ENCODE results near the gene PTPRM. TPM values are rescaled to one million over a fixed set of nuclear protein-coding genes. Genes with fewer than 3 reads are reported as not detected.

The PTPRM gene
- total RNA-seq, 1 experiment from 2014 or later: 42.3 TPM

DNA sequence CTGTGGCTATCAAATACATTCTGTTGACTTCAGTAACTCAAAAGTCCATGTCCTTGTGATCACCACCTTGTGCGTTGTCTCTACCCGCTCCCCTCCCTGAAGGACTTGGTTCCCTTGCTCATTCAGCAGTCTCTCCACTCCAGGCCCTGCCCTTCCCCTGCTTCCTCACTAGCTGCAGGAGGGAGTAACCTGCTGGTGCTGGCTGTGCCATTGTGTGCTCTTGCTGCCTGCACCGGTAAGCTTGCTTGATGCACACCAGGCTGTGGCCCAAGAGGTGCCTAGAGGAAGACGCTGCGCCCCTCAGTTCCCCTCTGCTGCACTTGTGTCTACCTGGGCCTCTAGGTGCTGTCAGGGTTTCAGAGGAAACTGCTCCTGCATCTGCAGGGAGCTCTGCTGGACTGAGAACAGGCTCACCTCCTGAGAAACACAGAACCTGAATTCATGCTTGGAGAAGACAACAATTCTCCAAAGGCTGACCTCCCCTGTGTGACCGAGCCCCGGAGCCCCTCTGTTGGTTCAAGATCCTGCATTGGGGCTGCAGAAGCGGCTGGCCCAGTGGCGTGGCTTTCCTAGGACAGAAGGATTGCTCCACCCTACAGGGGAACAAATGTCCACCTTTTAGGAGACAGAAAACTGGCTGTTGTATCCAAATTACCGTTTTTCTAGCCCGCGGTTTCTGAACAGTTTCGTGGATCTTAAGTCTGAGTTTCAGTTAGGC is 33.6 kb downstream of the PTPRM start:
- no TSS peak for BruUV-seq (replicated peaks)
- Mint-ChIP-seq H3K36me3 (ENCODE audit: insufficient read depth, unreplicated experiment) (no peaks in the 10 kb centered on the region), H3K4me3 (ENCODE audit: low read depth, unreplicated experiment) (no peak overlapping the region), H3K27me3 (ENCODE audit: unreplicated experiment) (no peaks in the 10 kb centered on the region), H3K4me1 (ENCODE audit: low read depth, unreplicated experiment) (peaks cover 9% of the 10 kb centered on the region), H3K9me3 (ENCODE audit: low read depth, unreplicated experiment) (no peaks in the 10 kb centered on the region), H3K27ac (ENCODE audit: unreplicated experiment) (no peak overlapping the region)
- TF ChIP-seq, protein P1, sequence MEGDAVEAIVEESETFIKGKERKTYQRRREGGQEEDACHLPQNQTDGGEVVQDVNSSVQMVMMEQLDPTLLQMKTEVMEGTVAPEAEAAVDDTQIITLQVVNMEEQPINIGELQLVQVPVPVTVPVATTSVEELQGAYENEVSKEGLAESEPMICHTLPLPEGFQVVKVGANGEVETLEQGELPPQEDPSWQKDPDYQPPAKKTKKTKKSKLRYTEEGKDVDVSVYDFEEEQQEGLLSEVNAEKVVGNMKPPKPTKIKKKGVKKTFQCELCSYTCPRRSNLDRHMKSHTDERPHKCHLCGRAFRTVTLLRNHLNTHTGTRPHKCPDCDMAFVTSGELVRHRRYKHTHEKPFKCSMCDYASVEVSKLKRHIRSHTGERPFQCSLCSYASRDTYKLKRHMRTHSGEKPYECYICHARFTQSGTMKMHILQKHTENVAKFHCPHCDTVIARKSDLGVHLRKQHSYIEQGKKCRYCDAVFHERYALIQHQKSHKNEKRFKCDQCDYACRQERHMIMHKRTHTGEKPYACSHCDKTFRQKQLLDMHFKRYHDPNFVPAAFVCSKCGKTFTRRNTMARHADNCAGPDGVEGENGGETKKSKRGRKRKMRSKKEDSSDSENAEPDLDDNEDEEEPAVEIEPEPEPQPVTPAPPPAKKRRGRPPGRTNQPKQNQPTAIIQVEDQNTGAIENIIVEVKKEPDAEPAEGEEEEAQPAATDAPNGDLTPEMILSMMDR (IDR thresholded peaks at IDR 0.05; ENCODE audit: unreplicated experiment): no peak
- CTCF ChIA-PET: no interaction called here
- intact Hi-C loops (cut with micrococcal nuclease; ENCODE audit: unreplicated experiment): no loop called here
- DNase-seq: no peak

DNA sequence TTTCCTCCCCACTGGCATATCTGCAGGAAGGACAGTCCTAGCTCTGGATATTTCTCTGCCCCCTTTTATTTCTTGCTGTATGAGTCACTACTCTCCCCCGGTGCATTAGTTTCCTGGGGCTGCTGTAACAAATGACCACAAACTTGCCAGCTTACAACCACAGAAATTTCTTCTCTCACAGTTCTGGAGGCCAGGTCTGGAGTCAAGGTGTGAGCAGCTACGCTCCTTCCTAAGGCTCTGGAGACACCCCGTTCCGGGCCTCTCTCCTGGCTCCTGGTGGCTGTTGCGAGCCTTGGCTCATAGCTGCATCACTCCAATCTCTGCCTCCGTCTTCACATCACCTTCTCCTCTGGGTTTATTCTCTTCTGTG is 34.1 kb downstream of the PTPRM start:
- DNase-seq: no peak
- Mint-ChIP-seq H3K4me1 (ENCODE audit: low read depth, unreplicated experiment) (peaks cover 9% of the 10 kb centered on the region), H3K27ac (ENCODE audit: unreplicated experiment) (no peak overlapping the region), H3K9me3 (ENCODE audit: low read depth, unreplicated experiment) (no peaks in the 10 kb centered on the region), H3K4me3 (ENCODE audit: low read depth, unreplicated experiment) (no peak overlapping the region), H3K27me3 (ENCODE audit: unreplicated experiment) (no peaks in the 10 kb centered on the region), H3K36me3 (ENCODE audit: insufficient read depth, unreplicated experiment) (no peaks in the 10 kb centered on the region)
- TF ChIP-seq, protein P1 (IDR thresholded peaks at IDR 0.05; ENCODE audit: unreplicated experiment): no peak
- intact Hi-C loops (cut with micrococcal nuclease; ENCODE audit: unreplicated experiment): no loop called here
- no TSS peak for BruUV-seq (replicated peaks)
- CTCF ChIA-PET: no interaction called here

DNA sequence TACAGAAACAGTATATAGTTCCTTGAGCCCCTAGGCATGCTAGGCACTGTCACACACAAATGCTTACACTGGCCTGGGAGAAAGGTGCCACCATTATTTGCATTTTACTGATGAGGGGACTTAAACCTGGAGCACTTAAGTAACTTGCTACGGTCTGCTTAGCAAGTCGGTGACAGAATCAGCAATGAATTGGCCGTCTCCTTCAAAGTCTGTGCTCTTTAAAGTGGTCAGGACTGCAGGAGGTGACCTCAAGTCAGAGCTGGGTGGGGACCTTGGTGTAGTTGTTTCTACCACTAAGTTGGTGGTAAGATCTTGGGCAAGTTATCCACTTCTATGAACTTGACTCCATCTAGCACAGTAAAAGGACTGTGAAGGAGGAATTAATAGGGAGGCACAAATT is 34.8 kb downstream of the PTPRM start:
- H3K4me1 Mint-ChIP-seq (ENCODE audit: low read depth, unreplicated experiment): peaks cover 9% of the 10 kb centered on the region
- CTCF ChIA-PET: interaction anchor here (0.6 kb wide), 1 partner anchor 268 kb away, joined by 5 read pairs; no protein-coding TSS in a partner anchor

DNA sequence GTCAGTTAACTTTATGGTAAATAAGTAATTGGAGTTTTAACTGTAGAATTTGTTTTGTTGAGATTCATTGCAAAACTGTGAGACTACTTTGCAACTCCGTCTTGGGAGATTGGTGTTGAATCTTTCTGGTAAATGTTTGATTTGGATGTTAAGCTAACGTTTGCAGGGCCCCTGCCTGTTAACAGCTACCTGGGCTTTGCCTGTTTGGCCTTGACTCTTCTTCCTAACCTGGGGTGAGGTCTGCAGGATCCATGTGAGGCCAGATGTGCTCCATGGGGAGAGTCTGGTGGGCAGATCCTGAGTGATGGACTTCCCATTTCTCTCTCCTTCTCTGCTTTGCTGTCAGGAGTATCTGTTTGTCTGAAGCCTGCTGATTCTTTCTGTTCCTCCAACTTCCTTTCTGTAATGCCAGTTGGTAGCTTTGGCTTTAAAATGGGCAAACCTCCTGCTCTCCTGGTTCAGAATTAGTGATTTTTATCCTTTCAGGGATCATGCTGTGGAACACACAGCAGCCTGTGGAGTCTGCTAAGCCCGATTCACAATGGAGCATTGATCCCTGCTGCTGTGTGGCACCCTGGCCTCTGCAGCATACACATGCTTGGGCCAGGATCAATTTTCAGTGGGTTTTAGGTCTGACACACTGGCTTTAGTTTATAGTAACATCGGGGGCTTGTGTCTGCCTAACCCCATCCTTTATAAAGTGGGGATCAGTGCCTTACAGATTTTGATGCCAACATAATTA is 36.3 kb downstream of the PTPRM start:
- Mint-ChIP-seq H3K36me3 (ENCODE audit: insufficient read depth, unreplicated experiment) (no peaks in the 10 kb centered on the region), H3K4me3 (ENCODE audit: low read depth, unreplicated experiment) (no peak overlapping the region), H3K27me3 (ENCODE audit: unreplicated experiment) (no peaks in the 10 kb centered on the region), H3K9me3 (ENCODE audit: low read depth, unreplicated experiment) (no peaks in the 10 kb centered on the region), H3K4me1 (ENCODE audit: low read depth, unreplicated experiment) (peaks cover 9% of the 10 kb centered on the region), H3K27ac (ENCODE audit: unreplicated experiment) (no peak overlapping the region)
- intact Hi-C loops (cut with micrococcal nuclease; ENCODE audit: unreplicated experiment): no loop called here
- CTCF ChIA-PET: no interaction called here
- BruUV-seq (replicated peaks): no TSS peak
- TF ChIP-seq, protein P1 (IDR thresholded peaks at IDR 0.05; ENCODE audit: unreplicated experiment): no peak
- DNase-seq: no peak

More for the DNA sequence above, 34.8 kb downstream of the PTPRM start:
- H3K27me3 Mint-ChIP-seq (ENCODE audit: unreplicated experiment): no peaks in the 10 kb centered on the region
- no peak overlapping the region for H3K4me3 Mint-ChIP-seq (ENCODE audit: low read depth, unreplicated experiment)
- DNase-seq: no peak
- intact Hi-C loops (cut with micrococcal nuclease; ENCODE audit: unreplicated experiment): no loop called here
- H3K9me3 Mint-ChIP-seq (ENCODE audit: low read depth, unreplicated experiment): no peaks in the 10 kb centered on the region
- H3K36me3 Mint-ChIP-seq (ENCODE audit: insufficient read depth, unreplicated experiment): no peaks in the 10 kb centered on the region
- TF ChIP-seq, protein P1 (IDR thresholded peaks at IDR 0.05; ENCODE audit: unreplicated experiment): no peak
- no TSS peak for BruUV-seq (replicated peaks)
- H3K27ac Mint-ChIP-seq (ENCODE audit: unreplicated experiment): no peak overlapping the region

Data from Calu3 (cell line).